HG03354 (cell line): ENCODE results near the gene NKX1-1.
"Not testable (repeated sequence)": the region's sequence is repeated elsewhere in the genome, so short reads cannot be mapped to it uniquely, and the experiment has no call there.

Experiments
- ATAC-seq: cut with Tn5 transposase; IDR thresholded peaks from one replicate; pipeline ENCODE4 v1.9.1; 2021; ENCODE audit warnings: mild to moderate bottlenecking; ENCODE audit not compliant: unreplicated experiment, poor library complexity, severe bottlenecking

NKX1-1 gene

DNA sequence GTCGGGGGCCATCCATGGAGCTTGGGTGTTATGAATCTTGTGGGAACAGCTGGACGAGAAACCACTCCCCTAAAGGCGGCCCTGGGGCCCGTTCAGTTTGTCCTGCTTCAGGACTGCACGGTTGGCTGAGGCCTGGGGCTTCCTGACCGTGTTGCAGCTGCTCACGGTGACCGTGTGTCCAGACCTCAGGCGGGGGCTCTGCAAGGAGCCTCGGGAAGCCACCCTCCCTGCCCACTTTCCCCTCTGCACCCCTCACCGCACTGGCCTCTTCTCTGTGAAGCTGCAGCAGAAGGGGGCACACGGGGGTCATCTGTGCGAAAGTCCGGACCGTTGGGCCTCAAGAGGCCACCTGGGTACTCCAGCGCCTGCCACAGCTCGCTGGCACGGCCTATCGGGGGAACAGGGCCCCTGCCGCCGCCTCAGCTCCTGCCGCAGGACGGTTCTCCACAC, 29.8 kb downstream of the NKX1-1 start:
- no peak for ATAC-seq

DNA sequence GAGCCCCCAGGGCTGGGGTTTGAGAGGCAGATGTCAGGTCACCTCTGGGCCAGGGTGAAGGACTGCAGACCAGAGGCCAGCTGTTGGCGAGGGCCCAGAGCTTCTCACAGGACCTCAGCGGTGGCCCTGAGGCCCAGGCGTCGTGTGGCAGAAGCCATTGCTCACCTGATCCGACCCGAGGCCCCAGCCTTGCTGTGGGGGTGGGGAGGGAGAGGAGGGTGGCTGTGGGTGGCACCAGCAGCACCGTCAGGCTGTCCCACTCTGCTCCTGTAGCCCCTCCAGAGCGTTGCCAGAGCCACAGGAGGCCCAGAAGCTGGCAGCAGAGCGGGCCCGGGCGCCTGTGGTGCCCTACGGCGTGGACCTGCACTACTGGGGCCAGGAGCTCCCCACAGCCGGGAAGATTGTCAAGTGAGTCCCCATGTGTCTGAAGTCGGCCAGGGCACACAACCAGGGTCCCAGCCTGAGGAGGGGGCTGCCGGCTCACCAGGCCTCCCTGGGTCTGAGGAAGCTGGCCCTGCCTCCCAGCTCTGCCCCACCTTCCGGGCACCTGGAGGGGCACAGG, 30.4 kb downstream of the NKX1-1 start:
- ATAC-seq: no peak

DNA sequence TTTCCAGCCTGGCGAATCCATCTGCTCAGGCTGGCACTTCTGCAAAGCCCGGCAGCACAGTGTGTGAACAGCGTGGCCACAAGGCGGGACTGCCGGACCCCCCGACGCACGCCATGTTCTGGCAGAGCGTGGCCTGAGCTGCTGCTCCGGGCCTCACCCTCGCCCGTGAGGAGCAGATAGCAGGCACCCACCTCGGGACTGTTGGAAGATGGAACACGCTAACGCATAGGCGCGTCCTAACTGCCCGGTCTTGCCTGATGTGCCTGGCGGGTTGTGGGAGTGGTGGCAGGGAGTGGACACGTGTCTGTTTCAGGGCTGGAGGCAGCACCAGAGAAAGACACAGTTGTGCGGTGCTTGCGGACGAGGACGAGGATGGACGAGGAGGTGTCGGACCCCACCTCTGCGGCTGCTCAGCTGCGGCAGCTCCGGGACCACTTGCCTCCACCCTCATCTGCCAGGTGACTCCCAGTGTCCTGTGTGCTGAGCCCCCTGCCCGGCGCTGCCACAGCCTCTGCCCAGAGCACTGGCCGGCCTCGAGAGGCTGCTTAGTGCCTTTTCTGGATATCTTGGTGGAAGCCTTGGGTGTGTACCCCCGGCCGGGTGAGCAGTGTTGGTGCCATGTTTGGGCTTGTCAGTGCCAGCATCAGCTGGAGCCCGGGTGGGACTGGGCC, 31.1 kb downstream of the NKX1-1 start:
- no peak for ATAC-seq

DNA sequence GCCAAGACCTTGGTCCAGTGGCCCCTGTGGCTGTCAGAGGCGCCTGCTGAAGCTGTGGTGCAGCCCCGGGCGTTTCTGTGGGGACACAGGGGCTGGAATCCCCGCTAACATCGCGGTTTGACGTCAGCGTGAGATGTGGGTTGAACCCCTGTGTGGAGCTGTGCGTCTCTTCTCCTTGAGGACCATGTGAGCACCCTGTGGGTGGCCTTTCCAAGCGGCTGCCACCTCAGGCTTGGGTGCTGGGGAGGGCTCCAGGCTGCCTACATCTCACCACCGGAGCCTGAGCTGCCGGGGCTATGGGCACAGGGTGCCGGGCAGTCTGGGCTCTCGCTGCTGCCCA, 31.6 kb downstream of the NKX1-1 start:
- ATAC-seq: no peak

DNA sequence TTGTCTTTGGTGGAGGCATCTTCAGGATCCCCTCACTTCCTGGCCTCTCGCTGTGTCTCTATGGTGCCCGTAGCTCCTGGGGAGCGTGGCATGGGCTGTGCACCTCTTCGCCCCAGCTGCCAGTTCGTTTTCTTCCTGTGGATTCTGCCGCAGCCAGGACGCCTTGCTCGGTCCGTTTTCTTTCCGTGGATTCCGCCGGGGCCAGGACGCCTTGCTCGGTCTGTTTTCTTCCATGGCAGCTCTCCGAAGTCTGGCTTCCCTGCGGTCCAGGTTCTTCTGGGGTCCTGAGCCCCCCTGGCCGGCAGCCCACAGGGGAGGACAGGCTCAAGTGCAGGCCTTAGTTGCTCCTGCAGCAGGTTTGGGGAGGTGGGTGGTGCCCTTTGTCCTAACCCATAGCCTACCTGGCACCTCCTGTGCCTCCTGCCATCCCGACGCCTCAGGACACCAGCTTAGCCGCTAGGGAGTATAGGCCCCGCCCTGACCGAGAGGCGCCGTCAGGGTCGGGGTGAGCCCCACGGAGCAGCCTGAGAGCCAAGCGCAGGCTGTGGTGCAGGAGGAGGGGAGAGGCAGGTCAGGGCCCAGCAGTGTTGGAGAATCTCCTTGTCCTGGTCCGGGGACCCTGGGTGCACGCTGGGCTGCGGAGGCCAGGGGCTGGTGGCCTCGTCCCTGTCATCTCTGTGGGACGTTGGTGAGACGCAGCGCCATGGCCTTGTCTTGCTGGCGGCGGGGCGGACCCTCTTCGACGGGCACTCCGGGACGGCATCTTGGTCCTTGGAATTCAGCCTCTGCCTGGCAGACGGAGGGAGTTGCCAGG, 32.1 kb downstream of the NKX1-1 start:
- no peak for ATAC-seq

DNA sequence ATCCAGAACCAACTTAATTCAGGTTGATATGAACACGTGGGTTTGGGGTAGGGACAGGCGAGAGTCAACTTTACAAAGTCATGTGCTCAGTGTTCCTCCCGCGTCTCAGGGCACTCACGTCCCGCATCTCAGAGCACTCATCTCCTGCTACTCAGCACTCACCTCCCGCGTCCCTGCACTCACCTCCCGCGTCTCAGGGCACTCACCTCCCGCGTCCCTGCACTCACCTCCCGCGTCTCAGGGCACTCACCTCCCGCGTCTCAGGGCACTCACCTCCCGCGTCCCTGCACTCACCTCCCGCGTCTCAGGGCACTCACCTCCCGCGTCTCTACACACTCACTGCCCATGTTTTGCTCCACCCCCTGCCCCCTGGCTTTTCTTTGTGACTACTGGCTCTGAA, 33.7 kb downstream of the NKX1-1 start:
- not testable (repeated sequence) for ATAC-seq

DNA sequence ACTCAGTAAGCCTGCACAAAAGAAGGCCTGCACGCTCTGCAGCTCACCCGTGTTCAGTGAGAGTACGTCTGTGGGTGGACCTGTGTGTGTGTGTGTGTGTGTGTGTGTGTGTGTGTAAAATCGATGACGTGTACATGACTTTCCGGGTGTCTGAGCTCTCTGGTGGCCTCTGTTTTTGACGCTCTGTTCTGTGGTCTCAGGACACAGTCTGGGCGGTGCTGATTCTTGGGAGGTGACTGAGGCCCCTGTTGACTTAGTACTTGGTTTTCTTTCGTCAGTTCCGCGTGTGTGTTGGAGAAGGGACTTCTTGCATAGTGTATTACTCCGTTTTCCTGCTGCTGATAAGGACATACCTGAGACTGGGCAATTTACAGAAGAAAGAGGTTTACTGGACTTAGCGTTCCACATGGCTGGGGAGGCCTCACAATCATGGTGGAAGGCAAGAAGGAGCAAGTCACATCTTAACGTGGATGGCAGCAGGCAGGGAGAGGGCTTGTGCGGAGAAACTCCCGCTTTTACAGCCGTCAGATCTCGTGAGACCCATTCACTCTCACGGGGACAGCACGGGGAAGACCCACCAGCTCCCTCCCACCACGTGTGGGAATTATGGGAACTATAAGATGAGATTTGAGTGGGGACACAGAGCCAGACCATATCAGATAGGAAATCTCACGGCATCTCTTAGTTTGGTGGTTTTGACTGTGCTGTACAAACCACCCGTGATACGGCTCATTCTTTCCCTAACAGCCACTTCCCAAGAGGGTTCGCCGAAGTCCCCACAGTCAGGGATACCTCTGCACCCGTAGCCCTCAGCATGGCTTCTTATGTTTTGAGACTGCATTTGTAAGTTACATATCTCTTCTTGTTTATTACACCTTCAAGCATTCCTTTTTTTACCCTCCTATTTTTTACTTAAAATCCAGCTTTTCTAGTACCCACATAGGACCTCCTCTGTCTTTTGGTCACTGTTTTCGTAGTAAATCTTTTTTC, 34.8 kb downstream of the NKX1-1 start:
- ATAC-seq: no peak

DNA sequence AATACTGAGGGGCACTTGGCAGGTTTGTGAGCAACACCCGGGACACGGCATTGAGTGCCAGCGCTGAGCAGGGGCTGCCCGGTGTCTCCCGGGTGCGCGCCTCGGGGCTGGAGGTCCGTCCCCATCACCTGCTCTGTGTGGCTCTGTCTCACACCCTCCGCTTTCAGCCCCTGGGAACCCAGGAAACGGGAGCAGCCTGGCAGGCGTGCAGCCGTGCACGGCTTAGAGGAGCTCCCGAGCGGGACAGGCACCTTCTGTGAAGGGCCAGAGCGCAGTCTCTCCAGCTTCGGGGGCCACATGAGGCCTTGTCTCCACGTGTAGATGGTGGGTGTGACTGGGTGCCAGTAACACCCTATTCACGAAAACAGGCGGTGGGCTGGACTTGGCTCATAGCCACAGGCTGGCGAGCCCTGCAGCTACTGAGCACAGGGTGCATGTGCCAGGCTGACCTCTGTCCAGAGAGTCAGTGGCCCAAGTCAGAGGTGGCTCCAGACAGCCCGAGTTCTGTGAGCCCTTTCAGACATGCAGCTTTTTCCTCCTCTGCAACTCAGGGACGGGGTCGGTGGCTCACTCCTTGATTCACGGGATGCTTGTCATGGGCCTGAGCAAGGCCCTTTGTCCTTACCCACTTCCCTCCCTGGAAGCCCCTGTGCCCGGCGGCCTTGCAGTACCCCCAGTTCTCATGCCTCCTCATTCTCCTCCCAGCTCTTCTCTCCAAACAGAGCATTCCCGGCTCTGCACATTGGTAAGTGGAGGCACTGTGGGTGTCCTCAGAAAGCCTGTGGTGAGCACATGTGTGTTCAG, 35.7 kb downstream of the NKX1-1 start:
- ATAC-seq: no peak

DNA sequence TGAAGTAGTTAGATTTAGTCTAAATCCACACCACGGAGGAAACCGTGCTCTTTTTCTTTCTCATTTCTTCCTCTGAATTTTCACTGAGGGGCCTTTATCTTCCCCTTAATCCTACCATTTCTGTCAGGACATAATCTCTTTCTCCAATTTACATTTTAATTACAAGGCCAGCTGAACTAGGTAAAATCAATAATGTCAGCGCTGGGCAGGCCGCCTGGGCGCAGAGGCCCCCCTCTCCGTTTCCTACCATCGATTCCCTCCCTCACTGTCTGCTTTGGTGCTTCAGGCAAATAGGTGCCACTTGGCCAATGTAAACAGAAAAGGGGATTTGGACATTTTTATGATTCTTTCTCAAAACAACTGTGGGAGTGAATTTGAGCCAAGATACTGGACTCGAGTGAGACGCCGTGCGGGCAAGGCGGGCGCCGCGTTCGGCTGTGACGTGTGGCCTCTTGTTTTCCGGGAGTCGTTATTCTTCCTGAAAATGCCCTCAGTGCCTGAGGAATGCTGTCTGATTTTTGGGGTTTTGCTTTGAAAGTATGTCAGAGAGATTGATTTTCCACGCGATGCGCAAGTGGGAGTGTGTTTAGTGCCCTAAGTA, 36.7 kb downstream of the NKX1-1 start:
- ATAC-seq: no peak

DNA sequence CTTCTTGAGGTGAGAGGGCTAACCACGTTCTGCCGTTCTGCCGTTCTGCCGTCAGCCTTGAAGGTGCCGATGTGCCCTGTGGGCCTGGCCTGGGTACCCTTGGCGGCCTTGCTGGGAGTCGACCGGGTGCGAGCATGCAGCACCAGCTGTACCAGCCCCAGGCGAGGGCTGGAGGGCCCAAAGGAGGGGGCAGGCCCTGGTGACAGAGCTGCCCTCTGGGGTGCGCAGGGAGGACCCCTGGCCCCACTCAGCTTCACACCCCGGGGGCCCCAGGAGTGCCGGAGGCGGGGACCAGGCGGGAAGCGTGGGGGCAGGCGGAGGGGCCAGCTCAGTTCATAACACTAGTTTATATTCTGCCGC, 37.2 kb downstream of the NKX1-1 start:
- ATAC-seq: no peak

DNA sequence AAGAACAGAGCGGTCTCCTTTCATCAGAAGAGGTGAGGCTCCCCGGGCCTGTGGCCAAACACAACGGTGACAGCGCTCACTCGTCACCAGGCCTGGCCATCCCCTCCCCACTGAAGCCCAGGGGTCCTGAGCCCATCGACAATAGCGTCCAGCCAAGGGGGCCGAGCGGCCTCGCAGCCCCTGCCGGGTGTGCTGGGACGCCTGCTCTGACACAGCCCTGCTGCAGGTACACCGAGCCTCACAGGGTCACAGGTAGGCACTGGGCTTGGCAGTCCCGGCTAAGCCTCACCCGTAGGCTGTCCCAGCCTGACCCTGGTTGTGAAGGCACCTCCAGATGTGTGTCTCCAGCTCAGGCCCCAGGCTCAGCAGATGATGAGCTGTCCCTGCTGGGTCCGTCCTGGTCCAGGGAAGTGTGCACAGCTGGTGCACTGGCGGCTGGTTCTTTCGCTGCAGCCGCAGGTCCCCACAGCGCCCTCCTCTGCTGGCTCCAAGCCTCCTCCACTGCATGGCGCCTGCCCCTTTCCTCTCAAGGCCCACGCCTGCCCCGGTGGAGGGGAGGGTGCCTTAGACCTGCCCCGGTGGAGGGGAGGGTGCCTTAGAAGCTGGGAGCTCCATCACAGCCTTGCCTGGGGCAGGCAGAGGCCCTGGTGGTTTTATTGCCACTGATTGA, 37.7 kb downstream of the NKX1-1 start:
- no peak for ATAC-seq

DNA sequence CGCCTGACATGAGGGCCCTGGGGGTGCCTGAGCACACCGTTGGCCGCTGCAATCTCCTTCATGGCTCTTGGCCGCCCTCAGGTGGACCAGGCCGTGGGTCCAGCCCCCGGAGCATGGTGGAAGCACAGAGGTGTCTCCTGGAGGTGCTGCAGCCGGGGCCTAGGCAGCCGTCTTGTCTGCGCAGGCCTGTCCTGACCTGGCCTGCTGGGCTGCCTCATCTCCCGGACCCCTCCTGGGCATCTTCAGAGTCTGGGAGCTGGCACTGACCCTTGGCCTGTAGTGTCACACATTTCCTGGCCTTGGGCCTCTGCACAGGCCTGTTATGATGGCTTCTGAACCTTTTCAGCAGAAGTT, 38.3 kb downstream of the NKX1-1 start:
- no peak for ATAC-seq

DNA sequence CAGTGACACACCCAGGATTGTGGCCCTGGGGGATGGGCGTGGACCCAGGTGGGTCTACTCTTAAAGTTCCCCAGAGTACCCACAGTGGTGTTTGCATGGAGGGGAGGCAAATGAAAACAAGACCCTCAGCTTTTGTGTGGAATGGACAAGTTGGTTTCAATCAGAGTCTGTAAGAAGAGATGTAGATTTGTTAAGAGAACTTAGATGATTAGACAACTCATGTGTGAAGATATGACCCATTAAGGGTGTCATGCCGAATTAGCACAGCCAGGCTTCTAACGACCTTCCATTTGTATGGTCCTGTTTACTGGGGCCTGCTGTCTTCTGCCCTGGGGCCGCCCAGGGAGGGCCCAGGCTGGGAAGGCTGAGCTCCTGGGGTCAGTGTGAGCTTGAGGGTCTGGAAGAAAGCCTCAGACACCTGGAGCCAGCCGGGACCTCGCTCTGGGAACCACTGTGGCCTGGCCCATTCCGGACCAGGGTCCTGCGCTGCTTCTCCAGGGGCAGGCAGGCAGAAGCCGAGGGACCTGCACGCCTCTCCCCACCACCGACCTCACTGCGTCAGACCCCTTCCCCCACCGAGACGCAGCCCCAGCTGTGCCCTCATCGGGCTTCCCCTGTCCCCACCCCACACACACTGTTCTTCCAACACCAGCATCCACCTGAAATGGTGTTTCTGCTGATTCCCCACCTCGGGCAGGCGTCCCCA, 38.9 kb downstream of the NKX1-1 start:
- ATAC-seq: no peak

DNA sequence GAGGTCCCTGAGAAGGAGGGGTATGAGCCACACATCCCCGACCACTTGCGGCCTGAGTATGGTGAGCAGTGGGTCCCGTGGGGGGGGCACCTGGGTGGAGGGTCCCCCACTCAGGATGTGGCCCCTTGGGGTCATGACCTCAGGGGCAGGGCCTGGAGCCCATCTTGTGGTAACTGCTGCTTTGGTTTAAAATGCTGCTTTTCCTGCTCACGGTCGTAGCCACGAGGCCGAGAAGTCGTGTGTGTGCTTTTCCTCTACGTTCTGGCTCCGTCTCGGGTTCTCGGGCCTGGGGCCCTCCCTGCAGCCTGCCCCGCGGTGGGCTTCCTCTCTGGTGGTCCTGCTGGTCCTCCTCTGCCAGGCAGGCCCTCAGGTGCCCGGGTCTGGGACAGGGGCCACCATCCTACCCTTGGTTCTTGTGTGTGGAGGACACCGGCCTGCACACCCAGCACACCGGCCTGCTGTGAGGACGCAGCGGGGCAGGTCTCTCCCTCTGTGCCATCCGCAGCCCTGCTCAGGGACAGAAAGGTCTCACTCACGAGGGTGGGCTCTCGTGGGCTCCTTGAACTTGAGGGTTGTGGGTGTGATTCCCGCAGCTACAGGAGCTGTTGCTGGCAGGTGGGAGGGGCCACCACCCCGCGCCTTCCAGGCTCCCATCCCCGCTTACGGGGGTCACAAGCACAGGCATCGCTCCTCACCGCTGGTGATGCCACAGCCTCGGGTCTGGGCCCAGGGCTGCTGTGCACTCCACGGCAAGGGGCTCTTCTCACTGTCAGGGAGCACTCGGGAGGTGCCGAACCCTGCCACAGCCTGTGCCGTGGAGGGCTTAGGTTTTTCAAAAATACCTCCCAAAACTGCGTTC, 39.6 kb downstream of the NKX1-1 start:
- no peak for ATAC-seq

DNA sequence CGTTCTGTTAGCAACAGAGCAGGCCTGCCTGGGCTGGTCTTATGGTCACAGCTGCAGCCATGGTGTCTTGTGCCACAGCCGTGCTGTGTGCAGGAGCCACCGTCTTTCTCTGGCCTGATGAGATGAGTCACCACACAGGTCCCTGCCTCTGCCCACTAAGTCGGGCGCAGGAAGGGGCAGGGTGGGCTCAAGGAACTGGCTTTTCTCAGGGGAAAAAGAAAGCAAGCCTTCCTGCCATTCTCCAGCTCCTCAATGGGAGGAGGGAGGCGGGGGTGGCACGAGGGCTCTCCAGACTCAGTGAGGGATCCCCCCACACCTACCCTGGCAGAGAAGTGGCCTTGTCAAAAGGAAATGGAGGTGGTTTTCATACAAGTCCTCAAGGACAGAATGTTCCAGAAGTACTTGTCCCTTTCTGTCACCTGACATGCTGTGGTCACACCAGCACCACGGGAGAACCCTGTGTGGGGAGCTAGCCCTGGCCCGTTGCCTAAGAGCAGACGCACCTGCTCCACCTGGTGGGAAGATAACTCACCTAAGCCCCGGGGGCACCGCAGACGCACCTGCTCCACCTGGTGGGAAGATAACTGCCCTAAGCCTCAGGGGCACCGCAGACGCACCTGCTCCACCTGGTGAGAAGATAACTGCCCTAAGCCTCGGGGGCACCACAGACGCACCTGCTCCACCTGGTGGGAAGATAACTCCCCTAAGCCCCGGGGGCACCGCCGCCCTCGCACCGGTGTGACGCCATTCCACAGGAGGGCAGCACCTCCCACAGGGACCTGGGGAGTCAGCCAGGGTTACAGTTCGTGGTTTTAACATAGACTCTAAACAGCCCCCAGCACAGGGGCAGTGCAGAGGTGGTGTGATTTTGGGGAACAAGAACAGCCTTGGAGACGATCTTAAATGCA, 40.7 kb downstream of the NKX1-1 start:
- ATAC-seq: no peak

DNA sequence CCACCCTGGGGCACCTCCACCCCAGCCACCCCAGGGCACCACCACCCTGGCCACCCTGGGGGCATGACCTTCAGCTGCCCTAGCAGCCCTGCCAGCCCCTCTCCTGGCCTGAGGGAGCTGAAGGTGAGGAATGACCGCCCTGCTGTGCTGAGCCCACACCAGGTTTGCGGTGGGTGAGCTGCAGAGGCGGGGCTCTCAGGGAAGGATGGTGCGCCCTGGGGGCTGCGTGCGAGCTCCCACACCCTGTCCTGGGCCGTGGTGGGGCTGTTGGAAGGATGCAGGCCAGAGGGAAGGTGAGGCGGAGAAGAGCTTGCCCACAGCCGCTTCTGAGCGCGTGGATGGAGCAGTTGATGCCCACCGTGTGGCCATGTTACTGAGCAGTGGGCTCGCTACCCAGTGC, 41.5 kb downstream of the NKX1-1 start:
- no peak for ATAC-seq
